Erythroblast (primary cell): ENCODE data around the gene B4GALT7.

ENCODE experiments used
- GATA1 ChIP-seq: IDR thresholded peaks from 2 replicates; pipeline ENCODE4 v1.6.1; 2011; ENCODE audit warnings: low read depth, mild to moderate bottlenecking, control low read depth, low read length, moderate library complexity
- POLR2A ChIP-seq: IDR thresholded peaks from 2 replicates; pipeline ENCODE4 v1.6.1; 2011; ENCODE audit warnings: mild to moderate bottlenecking, low read length

DNA sequence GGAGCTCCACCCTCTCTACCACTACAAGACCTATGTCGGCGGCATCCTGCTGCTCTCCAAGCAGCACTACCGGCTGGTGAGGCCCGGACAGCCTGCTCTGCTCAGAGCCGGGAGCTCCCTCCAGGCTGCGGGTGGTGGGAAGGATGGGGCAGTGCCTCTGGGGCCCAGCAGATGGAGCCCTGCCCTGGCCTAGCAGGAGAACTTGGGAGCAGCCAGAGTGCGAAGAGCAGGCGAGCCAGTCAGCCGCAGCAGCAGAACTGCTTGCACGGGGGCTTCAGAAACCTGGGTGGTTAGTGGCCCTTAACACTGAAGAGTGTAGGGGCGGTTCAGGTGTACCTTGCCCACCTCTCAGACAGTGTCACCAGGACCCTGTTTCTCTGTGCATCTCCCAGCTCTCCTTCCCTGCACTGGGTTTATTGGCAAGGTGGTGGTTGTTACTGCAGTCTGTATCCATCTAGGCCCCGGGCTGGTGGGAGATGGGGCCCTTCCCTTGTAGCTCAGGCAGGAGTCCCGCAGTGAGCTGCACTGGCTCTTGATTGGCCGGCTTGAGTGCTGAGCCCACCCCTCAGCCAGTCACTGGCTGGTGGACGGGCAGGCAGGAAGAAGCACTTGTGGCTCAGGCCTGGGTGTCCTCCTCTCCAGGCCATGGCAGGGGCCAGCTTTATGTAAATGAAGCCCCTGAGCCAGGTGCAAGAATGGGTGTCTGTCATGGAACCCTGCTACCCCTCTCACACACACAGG is 7.7 kb downstream of the B4GALT7 start:
- TF ChIP-seq POLR2A = no peak
- TF ChIP-seq GATA1 = no peak
